NCI-H2196 (cell line): Measurements from ENCODE around the gene SNCAIP.
"Not testable (repeated sequence)": the region's sequence is repeated elsewhere in the genome, so short reads cannot be mapped to it uniquely, and the experiment has no call there.

Experiments
- DNase-seq: peaks from one replicate; lab custom pipeline; 2025; ENCODE audit not compliant: unreplicated experiment; lab: John Stamatoyannopoulos, UW

Gene SNCAIP

DNA sequence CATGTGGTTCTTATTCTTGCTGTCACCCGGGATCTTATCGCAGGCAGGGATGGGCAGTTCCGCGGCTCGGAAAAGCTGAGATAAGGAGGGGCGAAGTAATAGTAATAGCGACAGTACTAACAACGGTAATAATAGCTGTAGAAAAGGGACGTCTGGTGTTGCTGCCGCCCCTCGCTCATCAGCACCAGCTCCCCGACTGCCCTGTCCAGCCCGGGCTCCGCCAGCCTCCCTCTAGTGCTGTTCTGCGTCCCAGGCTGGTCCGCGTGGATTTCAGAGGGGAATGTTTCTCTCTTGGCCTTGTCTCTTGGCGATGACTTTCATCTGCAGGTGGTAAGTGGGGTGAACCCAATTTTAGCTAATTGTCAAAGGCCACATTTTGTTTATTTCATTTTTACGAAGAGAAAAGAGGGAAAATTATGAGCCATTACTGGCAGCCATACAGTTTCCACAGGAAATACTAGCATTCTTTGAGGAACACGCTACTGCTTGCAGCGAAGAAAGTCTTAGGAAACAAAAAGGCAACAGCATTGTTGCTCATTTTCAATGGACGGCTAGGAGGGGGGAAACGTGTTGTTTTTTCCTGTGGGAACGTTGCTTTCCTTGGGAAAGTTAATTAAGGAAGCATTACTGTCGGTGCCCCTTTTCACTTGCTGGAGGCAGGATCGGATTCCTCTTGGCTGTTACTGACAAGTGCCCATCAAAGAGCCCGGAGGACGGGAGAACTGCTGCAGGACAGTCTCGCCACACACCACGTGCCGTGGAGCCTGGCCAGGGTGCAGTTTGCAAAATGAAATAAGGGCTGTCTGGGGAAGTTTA is 762 bp downstream of the SNCAIP start:
- DNase-seq, result no peak

DNA sequence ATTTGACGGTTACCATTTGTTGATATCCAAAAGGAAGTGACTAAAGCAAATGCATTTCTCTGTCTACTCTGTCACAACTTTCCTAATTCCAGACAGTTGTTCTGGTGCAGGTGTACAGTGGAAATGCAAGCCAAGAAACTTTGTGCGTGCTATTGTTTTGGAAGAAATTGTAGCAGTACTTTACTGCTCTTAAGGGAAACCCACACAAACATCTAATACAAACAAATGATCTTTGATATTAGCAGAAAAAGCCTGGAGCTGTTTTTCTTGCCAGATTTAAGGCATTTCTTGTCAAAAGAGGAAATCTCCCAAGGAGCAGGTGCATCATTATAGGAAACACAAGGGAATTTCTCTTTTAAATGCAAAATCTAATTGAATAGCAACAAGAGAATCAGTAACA is 2.0 kb downstream of the SNCAIP start:
- DNase-seq, result no peak

DNA sequence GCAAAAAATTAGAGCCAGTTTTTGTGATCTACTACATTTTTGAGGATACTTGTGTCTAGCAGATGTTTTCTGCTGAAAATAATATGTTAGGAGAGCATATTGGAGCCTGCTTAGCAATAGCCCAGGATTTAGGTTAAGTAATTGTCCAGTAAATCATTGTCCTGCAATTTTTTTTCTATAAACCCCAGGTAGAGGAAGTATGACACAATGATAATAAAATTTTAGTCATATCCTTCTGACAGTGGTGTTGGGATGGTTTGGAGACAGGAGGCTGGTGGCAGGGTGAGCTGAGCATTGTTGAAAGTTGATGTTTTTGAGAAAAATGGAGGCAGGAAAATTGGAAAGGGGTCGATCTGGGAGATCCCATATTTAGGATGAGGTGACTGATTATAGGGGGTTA is 3.5 kb downstream of the SNCAIP start:
- no peak for DNase-seq

GRCh38 chr5:122316656-122317055 is 4.6 kb downstream of the SNCAIP start:
- peak; percentile 78 for DNase-seq

DNA sequence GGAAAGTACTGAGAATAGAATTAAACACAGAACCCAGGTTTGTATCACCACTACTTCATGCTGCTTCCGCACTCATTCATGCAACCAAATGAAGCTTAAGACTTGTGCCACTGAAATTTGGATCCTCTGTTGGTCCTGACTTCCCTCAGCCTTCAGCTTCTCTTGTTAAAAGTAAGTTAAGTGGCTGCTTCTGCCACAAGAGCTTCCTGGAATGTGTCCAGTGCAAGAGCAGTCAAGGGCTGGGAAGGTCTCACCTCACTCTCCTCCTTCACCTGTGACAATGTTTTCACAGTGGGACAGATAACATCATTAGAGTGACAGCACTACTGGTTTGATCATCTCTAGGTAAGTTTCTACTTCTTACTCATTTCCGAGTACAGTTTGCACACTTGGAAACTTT is 7.9 kb downstream of the SNCAIP start:
- DNase-seq, result peak; percentile 19

DNA sequence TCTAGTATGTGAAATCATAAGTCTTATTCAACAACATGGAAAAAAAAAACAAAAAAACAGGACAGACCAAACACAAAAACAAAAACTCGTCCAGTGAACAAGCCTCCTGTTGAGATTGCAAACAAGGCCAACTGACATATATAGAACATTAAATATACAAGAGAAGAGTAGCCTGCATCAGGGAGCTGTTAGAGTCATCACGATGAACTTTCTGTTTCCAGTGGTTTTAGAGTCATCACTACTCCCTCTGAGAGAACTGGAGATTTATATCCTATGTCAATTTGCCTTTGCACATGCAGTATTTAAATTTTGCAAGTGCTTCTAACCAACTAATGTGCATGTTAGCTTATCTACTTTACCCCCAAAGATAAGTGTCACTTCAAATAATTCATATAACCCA is 9.9 kb downstream of the SNCAIP start:
- no peak for DNase-seq

DNA sequence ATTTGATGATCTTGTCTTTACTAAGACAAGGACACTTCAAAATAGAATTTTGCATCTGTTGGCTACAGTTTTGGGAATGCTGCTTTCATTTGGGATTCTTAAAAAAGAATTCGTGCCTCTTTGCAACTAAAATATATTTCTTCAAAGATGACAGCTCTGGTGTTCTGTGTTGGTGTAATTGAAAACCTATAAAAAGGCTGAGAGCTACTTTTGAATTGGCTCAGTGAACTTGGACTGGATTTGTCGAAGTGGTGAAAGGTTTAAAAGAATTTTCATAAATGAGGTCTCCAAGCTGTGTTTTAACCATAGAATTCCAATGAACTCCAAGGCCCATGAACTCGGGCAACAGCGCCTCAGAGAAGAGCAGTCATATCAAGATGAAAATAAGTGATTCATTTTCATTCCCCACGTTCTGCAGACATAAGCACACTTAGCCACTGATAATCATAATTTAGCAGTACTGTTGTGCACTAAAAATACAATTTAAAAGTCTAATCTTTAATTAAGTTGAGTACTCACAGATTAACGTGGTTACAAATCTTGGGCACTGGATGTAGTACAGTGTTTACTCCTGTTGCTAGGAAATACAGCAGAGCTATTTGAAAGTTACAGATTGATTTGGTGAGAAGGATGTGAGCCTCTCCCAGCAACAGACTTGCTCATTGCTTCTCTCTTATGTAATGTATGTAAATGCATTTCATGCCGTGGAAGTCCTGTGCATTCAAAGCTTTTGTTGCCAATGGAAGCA is 10.9 kb downstream of the SNCAIP start:
- no peak for DNase-seq

DNA sequence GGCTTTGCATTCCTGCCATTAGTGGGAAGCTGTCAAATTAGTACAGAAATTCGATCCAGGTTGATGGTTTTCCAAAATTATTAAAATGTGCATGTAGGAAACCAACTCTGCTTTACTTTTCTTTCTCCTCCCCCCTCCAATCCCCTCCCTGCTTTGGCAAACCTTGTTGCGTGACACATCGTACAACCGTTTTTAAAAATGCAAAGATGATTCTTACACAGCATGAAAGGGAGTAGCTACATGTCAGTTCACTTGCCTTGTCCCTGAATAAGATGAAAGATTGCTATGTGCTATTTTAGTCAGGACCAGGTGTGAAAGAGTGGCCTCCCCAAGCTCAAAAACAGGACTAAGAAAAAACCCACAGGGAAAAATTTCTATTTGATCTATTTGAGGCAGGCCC is 11.7 kb downstream of the SNCAIP start:
- DNase-seq, result no peak

DNA sequence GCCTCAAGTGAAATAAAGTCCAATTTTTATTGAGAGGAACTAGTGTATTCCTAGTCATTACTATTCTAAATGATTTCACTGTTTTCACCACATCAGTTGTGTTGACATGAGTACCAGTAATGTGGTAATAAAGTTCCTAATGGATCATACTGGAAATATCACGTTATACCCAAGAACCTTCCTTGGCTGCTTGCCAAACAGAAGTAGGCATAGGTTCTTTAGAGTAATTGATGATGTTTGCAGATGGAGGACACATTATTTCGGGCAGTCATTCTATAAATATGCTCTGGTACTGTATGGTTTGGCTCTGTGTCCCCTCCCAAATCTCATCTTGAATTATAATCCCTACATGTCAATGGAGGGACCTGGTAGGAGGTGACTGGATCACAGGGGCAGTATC is 15.1 kb downstream of the SNCAIP start:
- DNase-seq, result no peak

GRCh38 chr5:122330881-122331280 is 18.8 kb downstream of the SNCAIP start:
- no peak for DNase-seq

DNA sequence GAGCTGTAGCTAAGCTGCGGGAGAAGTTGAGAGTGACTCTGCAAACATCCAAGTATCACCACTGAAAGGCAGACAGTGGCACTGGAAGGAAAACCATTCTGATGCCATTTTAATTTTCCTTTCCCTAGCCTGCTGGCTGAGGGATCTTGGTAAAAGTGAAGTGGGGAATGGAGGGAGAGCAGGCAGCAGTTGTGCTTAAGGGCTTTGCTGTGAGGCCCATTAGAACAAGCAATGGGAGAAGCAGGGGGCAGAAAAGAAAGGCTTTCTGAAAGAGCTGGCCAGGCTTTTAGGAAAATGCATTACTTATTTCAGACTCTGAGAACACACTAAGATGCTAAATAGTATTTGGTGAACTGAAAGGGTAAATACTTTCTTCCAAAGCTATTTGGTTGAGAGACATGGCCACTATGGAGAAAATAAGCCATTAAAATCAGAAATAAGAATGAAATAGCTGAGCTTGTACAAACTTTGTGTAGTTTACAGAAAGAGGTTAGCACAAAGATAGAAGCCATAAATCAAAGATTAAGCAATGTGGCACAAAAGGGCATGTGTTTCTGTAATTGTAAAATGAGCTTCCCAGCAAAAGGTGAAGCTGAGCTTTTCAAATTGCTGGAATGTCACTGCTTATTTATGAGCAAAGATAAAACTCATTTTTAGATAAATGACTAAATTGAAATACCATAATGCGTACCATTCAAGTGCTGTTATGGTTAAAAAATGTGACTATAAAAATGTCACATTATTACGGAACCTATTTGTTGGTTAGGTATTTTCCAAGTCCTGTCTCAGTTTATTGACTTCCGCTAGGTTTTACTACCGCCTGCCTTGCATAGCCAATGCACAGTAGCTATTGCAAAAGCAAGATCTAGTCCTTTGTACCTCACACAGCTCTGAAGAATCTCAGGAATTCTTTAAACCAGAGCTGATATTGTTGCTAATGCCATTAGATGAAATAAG is 20.8 kb downstream of the SNCAIP start:
- no peak for DNase-seq

- DNase-seq, result no peak
Observed at GRCh38 chr5:122333564-122333963, 21.5 kb downstream of the SNCAIP start.

DNA sequence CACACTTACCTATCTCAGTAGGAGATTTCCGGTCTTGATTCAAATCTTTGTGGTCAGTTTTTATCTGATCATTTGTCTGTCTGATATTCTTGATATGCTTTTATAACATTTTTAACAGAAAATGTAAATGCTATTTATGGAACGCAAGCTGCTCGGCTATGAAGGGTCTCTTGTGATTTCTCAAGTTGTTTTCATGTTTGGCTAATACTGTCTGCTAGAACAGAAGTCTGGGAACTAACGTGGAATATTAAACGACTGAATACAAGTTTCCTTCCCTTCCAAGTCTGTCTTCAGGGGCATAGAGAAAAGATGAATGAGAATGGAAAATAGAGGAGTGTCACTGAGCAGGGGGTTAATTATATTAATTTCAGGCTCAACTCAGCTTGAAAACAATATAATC is 27.6 kb downstream of the SNCAIP start:
- DNase-seq, result no peak

DNA sequence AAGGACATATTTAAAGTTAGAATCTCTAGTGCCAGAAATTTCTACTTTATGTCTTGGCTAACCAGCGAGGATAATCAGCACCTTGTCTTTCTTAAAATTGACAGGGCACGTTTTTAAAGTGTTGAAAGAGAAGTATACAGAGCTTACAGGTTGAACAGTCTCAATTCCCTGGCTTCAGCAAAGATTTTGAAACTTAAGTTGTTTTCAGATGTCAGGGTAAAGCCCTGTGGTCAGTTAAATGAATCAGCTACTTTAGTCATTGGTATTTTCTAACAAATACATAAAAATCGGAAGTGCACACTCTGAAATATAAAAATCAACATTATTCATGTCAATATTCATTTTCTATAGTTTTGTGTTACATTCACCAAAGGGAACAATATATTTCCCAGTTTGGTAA is 29.1 kb downstream of the SNCAIP start:
- DNase-seq, result no peak

DNA sequence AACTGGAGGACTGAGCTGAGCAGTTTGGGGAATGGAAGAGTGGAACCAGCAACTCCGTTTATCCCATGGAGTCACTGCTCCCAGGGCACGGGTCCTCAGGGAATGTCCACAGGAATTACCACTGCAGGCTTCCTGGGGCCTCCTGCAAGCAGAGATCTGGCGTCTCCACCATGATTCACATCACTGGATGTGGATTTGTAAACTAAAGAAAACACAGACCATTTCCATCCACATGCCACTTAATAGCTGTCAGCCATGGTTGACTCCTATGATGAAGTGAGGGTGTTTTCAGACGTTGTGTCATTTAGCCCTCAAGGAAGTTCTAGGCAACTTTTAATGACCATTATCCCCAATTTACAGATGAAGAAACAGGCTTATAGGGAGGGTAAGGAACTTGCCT is 30.2 kb downstream of the SNCAIP start:
- no peak for DNase-seq

DNA sequence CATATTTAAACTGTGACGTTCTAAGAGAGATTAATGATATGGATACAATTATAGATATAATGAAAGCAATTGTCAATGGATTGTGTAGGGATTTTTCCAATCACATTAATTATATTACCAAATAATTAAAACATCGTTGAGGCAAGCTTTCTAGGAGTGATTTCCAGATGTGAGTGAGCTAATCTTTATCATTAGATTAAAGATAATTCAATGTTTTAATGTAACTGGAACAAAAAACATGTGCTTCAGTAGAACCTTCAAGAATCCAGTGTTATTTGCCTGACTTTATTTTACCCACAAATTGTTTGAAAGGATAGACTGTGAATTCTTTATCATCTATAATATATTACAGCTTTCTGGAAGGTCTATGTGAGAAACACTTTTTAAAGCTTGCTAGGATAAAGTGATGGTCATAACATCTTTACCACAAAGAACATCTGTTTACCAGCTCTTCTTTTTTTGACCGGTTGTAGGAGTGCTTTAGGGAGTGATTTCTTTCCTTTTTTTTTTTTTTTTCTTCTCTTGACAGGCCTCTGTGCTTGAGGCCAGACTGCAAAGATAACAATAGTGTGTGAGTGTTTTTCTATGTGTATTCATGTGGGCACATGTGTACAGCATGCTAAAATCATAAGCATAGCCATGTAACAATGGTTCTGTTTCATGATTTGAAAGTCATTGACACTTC is 35.0 kb downstream of the SNCAIP start:
- DNase-seq, result no peak

DNA sequence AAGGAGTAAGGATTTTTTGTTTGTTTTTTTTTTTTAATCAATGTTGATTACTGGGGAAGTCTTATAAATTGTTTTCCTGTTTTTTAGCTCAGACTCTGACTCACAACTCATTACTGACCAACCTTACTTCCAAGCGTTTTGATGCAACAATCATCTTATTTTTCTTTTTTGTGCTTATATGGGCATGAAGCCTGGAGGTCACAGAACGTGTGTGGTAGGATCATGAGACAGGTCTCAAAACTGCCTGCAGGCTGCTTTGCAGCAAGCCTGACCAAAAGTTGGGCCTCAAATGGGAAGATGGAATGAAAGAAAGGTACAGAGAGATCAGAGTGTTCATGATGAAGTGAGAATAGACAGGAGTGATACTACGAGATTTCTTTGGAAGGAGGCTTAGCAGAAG is 38.5 kb downstream of the SNCAIP start:
- no peak for DNase-seq

DNA sequence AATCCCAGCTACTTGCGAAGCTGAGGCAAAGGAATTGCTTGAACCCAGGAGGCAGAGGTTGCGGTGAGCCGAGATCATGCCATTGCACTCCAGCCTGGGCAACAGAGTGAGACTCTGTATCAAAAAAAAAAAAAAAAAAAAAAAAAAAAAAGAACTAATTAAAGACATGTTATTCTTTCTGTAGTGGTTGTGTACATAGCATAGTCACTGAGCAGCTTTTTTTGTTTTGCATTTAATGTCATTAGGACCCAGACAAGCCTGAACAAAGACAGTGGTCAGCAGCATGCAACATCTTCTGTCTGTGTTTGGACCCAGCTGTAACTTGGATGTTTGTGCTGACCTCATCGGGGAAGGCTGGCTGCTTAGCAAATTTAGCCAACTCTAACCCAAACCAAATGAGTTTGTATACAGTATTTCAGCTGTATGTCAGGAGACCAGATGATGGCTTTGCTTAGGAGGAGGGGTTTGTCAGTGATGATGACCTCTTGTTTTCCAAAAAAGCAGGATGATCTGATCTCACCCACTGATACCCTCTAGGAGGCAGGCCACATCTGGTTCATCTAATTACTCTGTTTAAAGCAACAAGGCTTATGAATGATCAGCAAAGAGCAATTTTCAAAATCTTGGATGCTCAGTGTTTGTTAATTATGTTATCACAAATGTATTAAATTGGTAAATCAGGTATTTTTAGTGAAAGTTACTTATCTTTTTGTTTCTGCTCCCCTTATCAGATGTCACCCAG is 39.5 kb downstream of the SNCAIP start:
- DNase-seq, result no peak

DNA sequence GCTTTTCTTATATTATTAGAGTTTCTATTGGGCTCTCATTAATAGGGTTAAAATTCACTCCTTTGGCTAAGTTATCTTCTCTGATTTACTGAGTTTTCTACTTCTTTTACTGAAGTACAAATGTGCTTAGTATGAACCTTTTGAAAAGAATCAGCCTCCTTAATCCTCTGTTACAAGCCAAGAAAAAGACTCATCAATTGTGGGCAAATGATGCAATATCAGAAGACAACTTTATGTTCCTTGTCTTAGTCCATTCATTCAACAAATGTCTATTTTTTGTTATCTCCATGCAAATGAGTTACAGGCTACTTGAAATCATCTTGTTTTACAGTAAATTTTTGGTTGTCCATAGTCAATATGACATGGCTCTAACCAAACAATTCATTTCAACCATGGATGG is 40.3 kb downstream of the SNCAIP start:
- DNase-seq, result no peak

GRCh38 chr5:122353361-122353760 is 41.3 kb downstream of the SNCAIP start:
- not testable (repeated sequence) for DNase-seq
